Psoas muscle (tissue), 8 donors: Measurements from ENCODE around the gene CEACAM19. TPM values are rescaled to one million over a fixed set of nuclear protein-coding genes. Genes with fewer than 3 reads are reported as not detected.

Source experiments
- ATAC-seq, 4 donors: fragments of 200-7000 bp; cut with Tn5 transposase; one replicate each; pipeline ENCODE4 v1.9.1; 2020; ENCODE audit warnings: moderate library complexity in 3 of 4, mild to moderate bottlenecking in 2 of 4
- DNase-seq, 2 donors: peaks; one replicate each; pipeline ENCODE4 v3.0.0-alpha.2; 2020
- H3K27ac ChIP-seq: fragments of 200-600 bp; one replicate; pipeline ENCODE4 v1.8.0; 2022
- H3K27me3 ChIP-seq, 3 donors: fragments of 200-600 bp in 1 of 3; one replicate each; pipeline versions ENCODE4 v1.6.1 to v1.8.0; 2013 to 2022; ENCODE audit warnings: low read length in 2 of 3, mild to moderate bottlenecking in 2 of 3, moderate library complexity in 1 of 3; ENCODE audit not compliant: insufficient read depth in 3 of 3
- H3K36me3 ChIP-seq, 2 donors: fragments of 200-600 bp in 1 of 2; one replicate each; pipeline versions ENCODE4 v1.6.1 to v1.8.0; 2013 to 2022; ENCODE audit warnings: low read depth in 1 of 2, mild to moderate bottlenecking in 1 of 2, moderate library complexity in 1 of 2; ENCODE audit not compliant: insufficient read depth in 1 of 2
- H3K4me1 ChIP-seq: fragments of 200-600 bp; one replicate; pipeline ENCODE4 v1.8.0; 2022
- H3K4me3 ChIP-seq: fragments of 200-600 bp; one replicate; pipeline ENCODE4 v1.8.0; 2022; ENCODE audit warnings: mild to moderate bottlenecking
- H3K9me3 ChIP-seq: fragments of 200-600 bp; one replicate; pipeline ENCODE4 v1.8.0; 2022
- WGBS, 3 donors: extraction: QIAGEN DNeasy Blood & Tissue Kit; methylation state at CpG; one replicate each; pipeline versions ENCODE4 v1.1.6 to v1.1.7; 2013; 5-methylcytosine and 5-hydroxymethylcytosine counted together
- intact Hi-C, 2 donors: fragments of 100-400 bp; cut with DNase I; formaldehyde crosslinking; loops; one replicate each; pipeline versions ENCODE4 v1.11.0 to v1.14.2; 2022
- polyA plus RNA-seq, 3 donors: library from polyadenylated mRNA; stranded (reverse); fragments of 200-250 nt; gene quantifications; one replicate each; pipeline ENCODE4 v1.2.3, GENCODE V29; 2013
- total RNA-seq, 4 donors: library from RNA; stranded (reverse); fragmentation: NEBNext Ultra II Directional in 2 of 4; extraction: Animal tissue kit (Norgen Biotek cat#: 25700) in 2 of 4; gene quantifications; one replicate each; pipeline versions ENCODE4 v1.2.1 to v1.2.4, GENCODE V29; 2021 to 2023
- TF ChIP-seq, protein P1 (sequence below): fragments of 200-600 bp; IDR thresholded peaks from one replicate; pipeline ENCODE4 v1.8.0; 2022; ENCODE audit warnings: antibody characterized with exemption
- donor health status: healthy with polysubstance abuse.
- donor health status: DM: no; HTN: no; CAD: no; lungs with moderate emphysema.
- donor health status: Bipolar disorder and iron deficiency.
- donor health status: healthy.
- donor health status: DM: yes; HTN: yes; CAD: no.
- donor health status: DM: no; HTN: no; CAD: no.
- donor health status: DM: no; HTN: no; CAD: no.
- donor health status: DM: yes; HTN: yes; CAD: no.

CEACAM19 gene
- total and polyA plus RNA-seq, 7 donors, result 3.7 to 14.7 (median 8.6) TPM

DNA sequence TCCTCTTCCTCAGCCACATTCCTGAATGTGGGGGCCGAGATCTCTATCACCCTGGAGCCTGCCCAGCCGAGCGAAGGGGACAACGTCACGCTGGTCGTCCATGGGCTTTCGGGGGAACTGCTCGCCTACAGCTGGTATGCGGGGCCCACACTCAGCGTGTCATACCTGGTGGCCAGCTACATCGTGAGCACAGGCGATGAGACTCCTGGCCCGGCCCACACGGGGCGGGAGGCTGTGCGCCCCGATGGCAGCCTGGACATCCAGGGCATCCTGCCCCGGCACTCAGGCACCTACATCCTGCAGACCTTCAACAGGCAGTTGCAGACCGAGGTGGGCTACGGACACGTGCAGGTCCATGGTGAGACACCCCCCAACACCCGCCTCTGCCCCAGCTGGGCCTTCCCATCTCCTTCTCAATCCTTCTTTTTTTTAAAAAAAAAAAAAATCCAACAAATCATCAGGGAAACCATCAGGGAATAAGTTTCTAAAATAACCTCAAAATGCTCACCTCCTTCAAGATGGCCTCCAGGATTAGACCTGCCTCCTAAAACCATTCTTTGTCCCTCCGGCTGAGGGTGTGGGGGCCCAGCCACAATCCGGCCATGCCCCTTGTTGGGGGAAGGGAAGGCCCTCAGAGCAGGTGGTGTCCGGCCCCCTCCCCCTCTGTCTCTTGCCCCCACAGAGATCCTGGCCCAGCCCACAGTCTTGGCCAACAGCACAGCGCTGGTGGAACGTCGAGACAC is 32.2 kb downstream of the CEACAM19 start:
- H3K27ac ChIP-seq, result no peak overlapping the region
- WGBS, 3 donors, result 90 to 91% (median 90%) methylated on average over 28 of the region's 28 CpGs
- no peak for ATAC-seq
- TF ChIP-seq, protein P1, sequence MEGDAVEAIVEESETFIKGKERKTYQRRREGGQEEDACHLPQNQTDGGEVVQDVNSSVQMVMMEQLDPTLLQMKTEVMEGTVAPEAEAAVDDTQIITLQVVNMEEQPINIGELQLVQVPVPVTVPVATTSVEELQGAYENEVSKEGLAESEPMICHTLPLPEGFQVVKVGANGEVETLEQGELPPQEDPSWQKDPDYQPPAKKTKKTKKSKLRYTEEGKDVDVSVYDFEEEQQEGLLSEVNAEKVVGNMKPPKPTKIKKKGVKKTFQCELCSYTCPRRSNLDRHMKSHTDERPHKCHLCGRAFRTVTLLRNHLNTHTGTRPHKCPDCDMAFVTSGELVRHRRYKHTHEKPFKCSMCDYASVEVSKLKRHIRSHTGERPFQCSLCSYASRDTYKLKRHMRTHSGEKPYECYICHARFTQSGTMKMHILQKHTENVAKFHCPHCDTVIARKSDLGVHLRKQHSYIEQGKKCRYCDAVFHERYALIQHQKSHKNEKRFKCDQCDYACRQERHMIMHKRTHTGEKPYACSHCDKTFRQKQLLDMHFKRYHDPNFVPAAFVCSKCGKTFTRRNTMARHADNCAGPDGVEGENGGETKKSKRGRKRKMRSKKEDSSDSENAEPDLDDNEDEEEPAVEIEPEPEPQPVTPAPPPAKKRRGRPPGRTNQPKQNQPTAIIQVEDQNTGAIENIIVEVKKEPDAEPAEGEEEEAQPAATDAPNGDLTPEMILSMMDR, result no peak
- H3K4me1 ChIP-seq, result no peaks in the 10 kb centered on the region
- H3K36me3 ChIP-seq, result no peaks in the 10 kb centered on the region
- no peak for DNase-seq
- H3K27me3 ChIP-seq, result no peaks in the 10 kb centered on the region
- intact Hi-C loops, result no loop called here
- H3K4me3 ChIP-seq, result no peak overlapping the region
- H3K9me3 ChIP-seq, result no peaks in the 10 kb centered on the region

- DNase-seq (no peak), ATAC-seq (no peak)
- no peak overlapping the region for H3K4me3 ChIP-seq
- H3K27me3 ChIP-seq, result no peaks in the 10 kb centered on the region
- H3K36me3 ChIP-seq, result no peaks in the 10 kb centered on the region
- intact Hi-C loops, result no loop called here
- 88 to 97% (median 96%) methylated on average over 1 of the region's 1 CpG for WGBS, 3 donors
- TF ChIP-seq, protein P1, result no peak
- H3K9me3 ChIP-seq, result no peaks in the 10 kb centered on the region
- no peaks in the 10 kb centered on the region for H3K4me1 ChIP-seq
- no peak overlapping the region for H3K27ac ChIP-seq
Observed at GRCh38 chr19:44704982-44705381, 33.7 kb downstream of the CEACAM19 start.

DNA sequence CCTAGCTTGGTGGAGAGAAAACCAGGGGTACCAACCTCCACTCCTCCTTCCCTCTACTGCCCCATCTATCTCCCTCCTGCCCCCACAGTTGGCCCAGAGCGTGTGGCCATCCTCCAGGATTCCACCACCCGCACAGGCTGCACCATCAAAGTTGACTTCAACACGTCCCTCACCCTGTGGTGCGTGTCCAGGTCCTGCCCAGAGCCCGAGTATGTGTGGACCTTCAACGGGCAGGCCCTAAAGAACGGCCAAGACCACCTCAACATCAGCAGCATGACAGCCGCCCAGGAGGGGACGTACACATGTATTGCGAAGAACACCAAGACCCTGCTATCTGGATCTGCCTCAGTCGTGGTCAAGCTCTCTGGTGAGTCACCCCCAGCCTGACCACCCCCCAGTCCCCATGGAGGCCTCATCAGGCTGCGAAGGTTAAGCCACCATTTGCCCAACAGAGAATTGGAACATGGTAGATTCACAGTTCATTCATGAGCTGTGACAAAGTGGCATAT is 34.3 kb downstream of the CEACAM19 start:
- ATAC-seq (no peak), DNase-seq (no peak)
- Histone ChIP-seq H3K4me3 (no peak overlapping the region), H3K4me1 (no peaks in the 10 kb centered on the region), H3K36me3 (no peaks in the 10 kb centered on the region), H3K27me3 (no peaks in the 10 kb centered on the region), H3K27ac (no peak overlapping the region), H3K9me3 (no peaks in the 10 kb centered on the region)
- intact Hi-C loops, result no loop called here
- TF ChIP-seq, protein P1, result no peak
- 68 to 74% (median 69%) methylated on average over 12 of the region's 12 CpGs for WGBS, 3 donors

DNA sequence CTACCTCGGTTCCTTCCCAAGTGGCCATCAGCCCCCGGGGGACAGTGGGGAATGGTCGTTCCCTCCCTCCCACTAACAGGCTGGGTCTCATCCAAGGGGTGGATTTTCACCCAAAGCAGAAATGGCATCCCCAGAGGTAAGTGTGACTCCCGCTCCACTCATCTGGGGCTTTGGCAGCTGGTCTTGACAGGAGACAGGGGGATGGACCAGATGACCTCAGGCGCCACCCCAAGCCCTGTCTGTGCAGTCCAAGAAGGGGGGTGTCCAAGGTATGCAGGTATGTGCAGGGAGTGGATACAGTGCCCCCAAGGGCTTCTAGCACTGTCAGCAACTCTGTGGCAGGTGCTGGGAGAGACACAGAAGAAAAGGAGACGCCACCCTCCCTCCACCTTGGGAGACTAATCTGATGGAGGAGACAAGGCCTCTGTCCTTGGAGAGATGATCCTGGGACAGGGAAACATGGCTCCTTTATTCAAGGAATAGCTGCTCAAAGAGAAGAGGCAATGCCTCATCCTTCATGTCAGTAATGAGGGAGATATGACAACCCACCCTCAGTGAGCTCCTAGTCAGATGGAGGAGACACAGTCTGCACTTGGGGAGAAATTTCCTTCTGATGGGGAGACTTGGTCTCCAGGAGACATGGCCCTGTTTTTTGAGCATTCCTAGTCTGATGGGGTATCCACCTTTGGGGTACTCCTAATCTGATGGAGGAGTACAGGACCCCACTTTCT is 35.4 kb downstream of the CEACAM19 start:
- H3K4me1 ChIP-seq, result no peaks in the 10 kb centered on the region
- no peaks in the 10 kb centered on the region for H3K36me3 ChIP-seq
- TF ChIP-seq, protein P1, result no peak
- H3K9me3 ChIP-seq, result no peaks in the 10 kb centered on the region
- no peaks in the 10 kb centered on the region for H3K27me3 ChIP-seq
- DNase-seq (no peak), ATAC-seq (no peak)
- WGBS, 3 donors, result 48 to 67% (median 49%) methylated on average over 6 of the region's 6 CpGs
- intact Hi-C loops, result no loop called here
- H3K4me3 ChIP-seq, result no peak overlapping the region
- no peak overlapping the region for H3K27ac ChIP-seq
